Measurements from ENCODE around the gene MUSK. TPM values are rescaled to one million over a fixed set of nuclear protein-coding genes. Genes with fewer than 3 reads are reported as not detected.
A peak's percentile ranks its signal among the peaks of the same experiment; 100 is the strongest.

The MUSK gene
- total RNA-seq, 4 donors from 2014 or later, result 1.5 to 7.9 (median 5.4) TPM

GRCh38 chr9:110762783-110763182 is 94.2 kb downstream of the MUSK start:
- no peak overlapping the region for H3K4me3 ChIP-seq
- no peak for DNase-seq (ENCODE audit: extremely low spot score)
- no peak overlapping the region for H3K27ac ChIP-seq (replicated peaks in 1 of 4)
- no peaks in the 10 kb centered on the region for H3K27me3 ChIP-seq
- intact Hi-C loops (cut with DNase I), result no loop called here
- no peaks in the 10 kb centered on the region for H3K36me3 ChIP-seq
- TF ChIP-seq EP300 (IDR thresholded peaks at IDR 0.05), result no peak
- TF ChIP-seq CTCF (IDR thresholded peaks at IDR 0.05), result no peak
- TF ChIP-seq POLR2A (IDR thresholded peaks at IDR 0.05; ENCODE audit: low read depth), result no peak
- TF ChIP-seq POLR2AphosphoS5 (IDR thresholded peaks at IDR 0.05), result no peak
- 79% methylated on average over 2 of the region's 2 CpGs for WGBS
- H3K9me3 ChIP-seq, result peaks cover 0 to 7% (median 0%) of the 10 kb centered on the region in 4 donors
- H3K4me1 ChIP-seq, result no peaks in the 10 kb centered on the region

GRCh38 chr9:110763568-110763967 is 95.0 kb downstream of the MUSK start:
- WGBS, result 79% methylated on average over 1 of the region's 1 CpG
- DNase-seq (ENCODE audit: extremely low spot score), result no peak
- H3K27ac ChIP-seq (replicated peaks in 1 of 4), result no peak overlapping the region
- no peaks in the 10 kb centered on the region for H3K36me3 ChIP-seq
- intact Hi-C loops (cut with DNase I), result no loop called here
- H3K27me3 ChIP-seq, result no peaks in the 10 kb centered on the region
- H3K9me3 ChIP-seq, result peaks cover 0 to 7% (median 0%) of the 10 kb centered on the region in 4 donors
- no peak overlapping the region for H3K4me3 ChIP-seq
- no peaks in the 10 kb centered on the region for H3K4me1 ChIP-seq
- TF ChIP-seq POLR2A (IDR thresholded peaks at IDR 0.05; ENCODE audit: low read depth), result no peak
- no peak for TF ChIP-seq POLR2AphosphoS5 (IDR thresholded peaks at IDR 0.05)
- no peak for TF ChIP-seq EP300 (IDR thresholded peaks at IDR 0.05)
- no peak for TF ChIP-seq CTCF (IDR thresholded peaks at IDR 0.05)

- Histone ChIP-seq H3K27me3 (no peaks in the 10 kb centered on the region), H3K36me3 (no peaks in the 10 kb centered on the region), H3K4me1 (no peaks in the 10 kb centered on the region), H3K9me3 (peaks cover 0 to 3% (median 0%) of the 10 kb centered on the region in 4 donors), H3K27ac (replicated peaks in 1 of 4) (no peak overlapping the region), H3K4me3 (no peak overlapping the region)
- no peak for DNase-seq (ENCODE audit: extremely low spot score)
- no peak for TF ChIP-seq POLR2AphosphoS5 (IDR thresholded peaks at IDR 0.05)
- TF ChIP-seq EP300 (IDR thresholded peaks at IDR 0.05), result no peak
- no peak for TF ChIP-seq POLR2A (IDR thresholded peaks at IDR 0.05; ENCODE audit: low read depth)
- TF ChIP-seq CTCF (IDR thresholded peaks at IDR 0.05), result no peak
- WGBS, result 88% methylated on average over 3 of the region's 3 CpGs
- intact Hi-C loops (cut with DNase I), result no loop called here
Measured at GRCh38 chr9:110764006-110764405, 95.4 kb downstream of the MUSK start.

GRCh38 chr9:110765926-110766325 is 97.3 kb downstream of the MUSK start:
- Histone ChIP-seq H3K27me3 (no peaks in the 10 kb centered on the region), H3K36me3 (no peaks in the 10 kb centered on the region), H3K27ac (replicated peaks in 1 of 4) (no peak overlapping the region), H3K9me3 (no peaks in the 10 kb centered on the region), H3K4me1 (no peaks in the 10 kb centered on the region), H3K4me3 (no peak overlapping the region)
- intact Hi-C loops (cut with DNase I), result no loop called here
- no peak for TF ChIP-seq POLR2AphosphoS5 (IDR thresholded peaks at IDR 0.05)
- no peak for TF ChIP-seq CTCF (IDR thresholded peaks at IDR 0.05)
- no peak for TF ChIP-seq EP300 (IDR thresholded peaks at IDR 0.05)
- TF ChIP-seq POLR2A (IDR thresholded peaks at IDR 0.05; ENCODE audit: low read depth), result no peak
- DNase-seq (ENCODE audit: extremely low spot score), result no peak
- 85% methylated on average over 2 of the region's 2 CpGs for WGBS

GRCh38 chr9:110767559-110768063 is 99.0 kb downstream of the MUSK start:
- Histone ChIP-seq H3K36me3 (no peaks in the 10 kb centered on the region), H3K4me3 (no peak overlapping the region), H3K9me3 (no peaks in the 10 kb centered on the region), H3K27ac (replicated peaks in 1 of 4) (peak overlapping the region in 1 of 4 donors; percentile 34), H3K27me3 (no peaks in the 10 kb centered on the region), H3K4me1 (no peaks in the 10 kb centered on the region)
- intact Hi-C loops (cut with DNase I), result no loop called here
- TF ChIP-seq CTCF (IDR thresholded peaks at IDR 0.05), result no peak
- no peak for TF ChIP-seq EP300 (IDR thresholded peaks at IDR 0.05)
- TF ChIP-seq POLR2A (IDR thresholded peaks at IDR 0.05; ENCODE audit: low read depth), result no peak
- no peak for TF ChIP-seq POLR2AphosphoS5 (IDR thresholded peaks at IDR 0.05)
- no peak for DNase-seq (ENCODE audit: extremely low spot score)
- 71% methylated on average over 6 of the region's 6 CpGs for WGBS

Measured in esophagus muscularis mucosa (tissue), 4 donors.